Measurements from ENCODE around the gene PARP3.

DNA sequence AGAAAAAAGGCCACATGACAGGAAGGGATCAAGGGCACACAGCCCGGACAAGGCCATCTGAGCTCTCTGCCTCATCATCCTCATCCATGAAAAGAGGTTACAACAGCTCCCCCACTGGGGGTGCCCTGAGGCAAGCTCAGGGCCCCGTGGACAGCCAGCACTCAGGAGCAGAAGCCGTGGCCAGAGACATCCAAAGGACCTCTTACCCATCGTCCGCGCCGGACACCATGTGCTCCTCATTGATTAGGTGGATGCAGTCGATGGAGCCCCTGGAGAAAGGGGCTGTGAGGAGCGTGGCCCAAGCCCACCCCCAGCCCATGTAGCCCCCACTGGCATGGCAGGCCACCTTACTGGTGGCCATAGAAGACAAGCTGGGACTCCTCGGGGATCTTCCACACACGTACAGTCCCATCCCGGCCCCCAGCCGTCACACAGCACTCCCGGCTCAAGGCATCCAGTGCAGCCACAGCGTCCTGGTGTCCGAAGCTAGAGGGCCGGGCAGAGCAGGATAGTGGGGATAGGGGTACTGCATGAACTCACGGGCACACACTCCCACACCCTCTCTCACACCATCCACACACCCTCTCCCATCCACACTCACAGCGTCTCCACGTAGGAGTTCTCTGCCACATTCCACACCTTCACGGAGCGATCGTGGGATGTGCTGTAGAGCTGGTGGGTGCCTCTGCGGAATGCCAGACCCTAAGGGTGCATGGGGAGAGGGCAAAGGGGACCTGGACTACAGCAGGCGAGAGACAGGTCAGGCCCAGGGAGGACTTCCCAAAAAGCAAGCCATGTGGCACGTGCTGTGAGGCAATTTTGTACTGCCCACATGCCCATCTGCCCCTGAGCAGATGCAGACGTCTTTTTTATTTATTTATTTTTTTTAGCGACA, 6.9 kb upstream of the PARP3 start:
- TF ChIP-seq POLR2AphosphoS5 (IDR thresholded peaks at IDR 0.05; ENCODE audit: insufficient read depth in 1 of 2, low read depth in 1 of 2) (no peak), POLR2A (IDR thresholded peaks at IDR 0.05) (no peak)
- TF ChIP-seq, protein P1, sequence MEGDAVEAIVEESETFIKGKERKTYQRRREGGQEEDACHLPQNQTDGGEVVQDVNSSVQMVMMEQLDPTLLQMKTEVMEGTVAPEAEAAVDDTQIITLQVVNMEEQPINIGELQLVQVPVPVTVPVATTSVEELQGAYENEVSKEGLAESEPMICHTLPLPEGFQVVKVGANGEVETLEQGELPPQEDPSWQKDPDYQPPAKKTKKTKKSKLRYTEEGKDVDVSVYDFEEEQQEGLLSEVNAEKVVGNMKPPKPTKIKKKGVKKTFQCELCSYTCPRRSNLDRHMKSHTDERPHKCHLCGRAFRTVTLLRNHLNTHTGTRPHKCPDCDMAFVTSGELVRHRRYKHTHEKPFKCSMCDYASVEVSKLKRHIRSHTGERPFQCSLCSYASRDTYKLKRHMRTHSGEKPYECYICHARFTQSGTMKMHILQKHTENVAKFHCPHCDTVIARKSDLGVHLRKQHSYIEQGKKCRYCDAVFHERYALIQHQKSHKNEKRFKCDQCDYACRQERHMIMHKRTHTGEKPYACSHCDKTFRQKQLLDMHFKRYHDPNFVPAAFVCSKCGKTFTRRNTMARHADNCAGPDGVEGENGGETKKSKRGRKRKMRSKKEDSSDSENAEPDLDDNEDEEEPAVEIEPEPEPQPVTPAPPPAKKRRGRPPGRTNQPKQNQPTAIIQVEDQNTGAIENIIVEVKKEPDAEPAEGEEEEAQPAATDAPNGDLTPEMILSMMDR (IDR thresholded peaks at IDR 0.05) = no peak

Measured in vagina (tissue), 2 donors.